AG10803 (cell line): ENCODE data around the gene AASS.

Experiments
- DNase-seq: peaks from one replicate; pipeline ENCODE4 v3.0.0; 2010; ENCODE audit warnings: low read depth
- H3K4me3 ChIP-seq: 2 replicates; pipeline ENCODE4 v1.5.1; 2011; ENCODE audit warnings: mild to moderate bottlenecking, low read length, control low read depth
- CTCF ChIP-seq: conservative IDR thresholded peaks from 2 replicates; pipeline ENCODE4 v1.5.1; 2011; ENCODE audit warnings: mild to moderate bottlenecking, low read length, control low read depth, inconsistent platforms

AASS gene

DNA sequence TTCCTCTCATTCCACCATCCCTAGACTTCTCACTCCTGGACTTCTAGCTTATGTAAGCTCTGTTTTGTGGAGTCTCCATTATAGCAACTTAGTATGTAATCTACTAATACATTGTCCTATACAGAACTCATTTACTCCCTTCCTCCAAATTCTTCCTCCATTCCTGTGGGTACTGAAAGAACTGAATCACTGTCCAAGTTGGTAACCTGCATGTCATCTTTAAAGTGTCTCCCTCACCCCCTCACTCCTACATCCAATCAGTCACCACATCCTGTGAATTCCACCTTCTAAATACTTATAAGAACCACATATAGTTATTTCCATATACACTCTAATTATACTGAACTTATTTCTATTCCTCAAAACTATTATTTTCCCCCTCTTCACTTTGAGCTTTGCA lies 20.3 kb downstream of the AASS start:
- no peak for TF ChIP-seq CTCF
- H3K4me3 ChIP-seq: no peak overlapping the region
- DNase-seq: peak; percentile 23

DNA sequence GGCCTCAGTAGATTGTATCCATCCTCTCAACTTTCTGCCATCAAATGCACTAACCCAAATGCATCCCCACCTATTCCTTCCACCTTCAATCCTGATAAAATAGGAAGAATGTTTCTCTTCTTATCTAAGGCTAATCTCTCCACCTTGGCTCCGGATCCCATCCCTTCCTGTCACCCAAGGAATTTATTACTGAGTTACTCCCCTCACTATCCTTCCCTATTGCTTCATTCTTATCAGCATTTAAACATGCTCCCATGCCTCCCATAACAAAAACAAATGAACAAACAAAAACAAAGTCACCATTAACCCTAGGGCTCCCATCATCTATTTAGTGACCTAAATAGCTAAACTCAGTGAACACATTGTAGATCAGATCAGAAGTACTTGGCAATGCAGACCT lies 25.3 kb downstream of the AASS start:
- no peak overlapping the region for H3K4me3 ChIP-seq
- no peak for TF ChIP-seq CTCF
- no peak for DNase-seq

- no peak for DNase-seq
- no peak for TF ChIP-seq CTCF
- no peak overlapping the region for H3K4me3 ChIP-seq
Measured at GRCh38 chr7:122103064-122103463, 41.0 kb downstream of the AASS start.

- no peak for TF ChIP-seq CTCF
- H3K4me3 ChIP-seq: no peak overlapping the region
- no peak for DNase-seq
Measured at GRCh38 chr7:122100021-122100420, 44.0 kb downstream of the AASS start.

- TF ChIP-seq CTCF: no peak
- no peak overlapping the region for H3K4me3 ChIP-seq
- no peak for DNase-seq
Measured at GRCh38 chr7:122095642-122096041, 48.4 kb downstream of the AASS start.

- H3K4me3 ChIP-seq: no peak overlapping the region
- no peak for TF ChIP-seq CTCF
- DNase-seq: no peak
Measured at GRCh38 chr7:122094549-122094948, 49.5 kb downstream of the AASS start.

DNA sequence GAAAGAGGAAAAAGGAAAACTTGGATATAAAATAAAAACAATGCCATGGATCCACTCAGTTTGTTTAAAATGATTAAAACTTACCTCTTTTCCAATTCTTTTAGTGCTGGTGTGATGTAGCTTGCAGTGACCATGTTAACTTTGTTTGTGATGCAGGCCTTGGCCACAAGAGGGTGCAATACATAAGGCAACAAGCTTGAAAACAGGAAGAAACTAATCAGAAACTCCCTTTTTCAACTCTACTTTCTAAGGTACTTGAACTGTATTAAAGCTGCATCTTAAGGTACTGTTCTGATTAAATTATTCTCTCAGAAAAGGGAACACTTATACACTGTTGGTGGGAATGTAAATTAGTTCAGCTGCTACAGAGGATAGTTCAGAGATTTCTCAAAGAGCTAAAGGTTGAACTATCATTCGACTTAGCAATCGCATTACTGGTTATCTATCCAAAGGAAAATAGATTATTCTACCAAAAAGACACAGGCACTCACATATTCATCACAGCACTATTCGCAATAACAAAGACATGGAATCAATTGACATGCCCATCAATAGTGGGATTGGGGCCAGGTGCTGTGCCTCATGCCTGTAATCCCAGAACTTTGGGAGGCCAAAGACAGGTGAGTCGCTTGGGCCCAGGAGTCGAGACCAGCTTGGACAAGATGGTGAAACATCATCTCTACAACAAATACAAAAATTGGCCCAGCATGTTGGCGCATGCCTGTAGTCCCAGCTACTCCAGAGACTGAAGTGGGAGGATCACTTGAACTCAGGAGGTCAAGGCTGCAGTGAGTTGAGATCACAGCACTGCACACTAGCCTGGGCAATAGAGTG lies 50.9 kb downstream of the AASS start:
- peak; percentile 98 for TF ChIP-seq CTCF
- peak; percentile 79 for DNase-seq

More for the DNA sequence above, 50.9 kb downstream of the AASS start:
- H3K4me3 ChIP-seq: no peak overlapping the region
